ENCODE data around the gene PGS1. TPM values are rescaled to one million over a fixed set of nuclear protein-coding genes. Genes with fewer than 3 reads are reported as not detected.

The PGS1 gene
- total and polyA plus RNA-seq, 5 donors from 2014 or later = 29.6 to 50.1 (median 32.3) TPM

GRCh38 chr17:78401246-78401645 is 22.8 kb downstream of the PGS1 start:
- Histone ChIP-seq H3K27me3 (ENCODE audit: control insufficient read depth, insufficient read depth, low read length) (no peaks in the 10 kb centered on the region), H3K36me3 (ENCODE audit: control insufficient read depth, insufficient read depth, low read length) (peaks cover 90% of the 10 kb centered on the region), H3K27ac (ENCODE audit: insufficient read depth, low read length, poor library complexity, severe bottlenecking) (no peak overlapping the region), H3K4me3 (ENCODE audit: low read depth, low read length) (no peak overlapping the region), H3K4me1 (ENCODE audit: control insufficient read depth, insufficient read depth, low read length, poor library complexity, severe bottlenecking) (no peaks in the 10 kb centered on the region), H3K9me3 (ENCODE audit: control insufficient read depth in 2 of 2, low read length in 2 of 2) (no peaks in the 10 kb centered on the region)
- no peak for ATAC-seq (ENCODE audit: low read depth in 2 of 2)
- Mint-ChIP-seq H3K9me3 (no peaks in the 10 kb centered on the region), H3K4me1 (peaks cover 0 to 10% (median 6%) of the 10 kb centered on the region in 4 donors), H3K27me3 (no peaks in the 10 kb centered on the region), H3K4me3 (no peak overlapping the region), H3K27ac (no peak overlapping the region), H3K36me3 (peaks cover 65% of the 10 kb centered on the region)
- no peak for DNase-seq

GRCh38 chr17:78401891-78402290 is 23.4 kb downstream of the PGS1 start:
- Histone ChIP-seq H3K27me3 (ENCODE audit: control insufficient read depth, insufficient read depth, low read length) (no peaks in the 10 kb centered on the region), H3K9me3 (ENCODE audit: control insufficient read depth in 2 of 2, low read length in 2 of 2) (no peaks in the 10 kb centered on the region), H3K4me3 (ENCODE audit: low read depth, low read length) (no peak overlapping the region), H3K27ac (ENCODE audit: insufficient read depth, low read length, poor library complexity, severe bottlenecking) (no peak overlapping the region), H3K4me1 (ENCODE audit: control insufficient read depth, insufficient read depth, low read length, poor library complexity, severe bottlenecking) (no peaks in the 10 kb centered on the region), H3K36me3 (ENCODE audit: control insufficient read depth, insufficient read depth, low read length) (peaks cover 87% of the 10 kb centered on the region)
- ATAC-seq (ENCODE audit: low read depth in 2 of 2) (no peak), DNase-seq (no peak)
- Mint-ChIP-seq H3K4me3 (no peak overlapping the region), H3K9me3 (no peaks in the 10 kb centered on the region), H3K27ac (peak overlapping the region in 1 of 3 donors; percentile 40), H3K36me3 (peaks cover 60% of the 10 kb centered on the region), H3K27me3 (no peaks in the 10 kb centered on the region), H3K4me1 (peaks cover 0 to 14% (median 10%) of the 10 kb centered on the region in 4 donors)

- H3K27me3 ChIP-seq (ENCODE audit: control insufficient read depth, insufficient read depth, low read length) = no peaks in the 10 kb centered on the region
- no peaks in the 10 kb centered on the region for H3K27me3 Mint-ChIP-seq
- no peaks in the 10 kb centered on the region for H3K4me1 ChIP-seq (ENCODE audit: control insufficient read depth, insufficient read depth, low read length, poor library complexity, severe bottlenecking)
- H3K27ac Mint-ChIP-seq = no peak overlapping the region
- no peak overlapping the region for H3K4me3 ChIP-seq (ENCODE audit: low read depth, low read length)
- peaks cover 46% of the 10 kb centered on the region for H3K36me3 Mint-ChIP-seq
- DNase-seq (no peak), ATAC-seq (ENCODE audit: low read depth in 2 of 2) (no peak)
- H3K27ac ChIP-seq (ENCODE audit: insufficient read depth, low read length, poor library complexity, severe bottlenecking) = no peak overlapping the region
- no peaks in the 10 kb centered on the region for H3K9me3 Mint-ChIP-seq
- peaks cover 78% of the 10 kb centered on the region for H3K36me3 ChIP-seq (ENCODE audit: control insufficient read depth, insufficient read depth, low read length)
- H3K4me1 Mint-ChIP-seq = peaks cover 0 to 33% (median 16%) of the 10 kb centered on the region in 4 donors
- no peak overlapping the region for H3K4me3 Mint-ChIP-seq
- no peaks in the 10 kb centered on the region for H3K9me3 ChIP-seq (ENCODE audit: control insufficient read depth in 2 of 2, low read length in 2 of 2)
These were observed 25.4 kb downstream of the PGS1 start for GRCh38 chr17:78403822-78404221.

- no peak overlapping the region for H3K27ac ChIP-seq (ENCODE audit: insufficient read depth, low read length, poor library complexity, severe bottlenecking)
- Mint-ChIP-seq H3K27me3 (no peaks in the 10 kb centered on the region), H3K9me3 (no peaks in the 10 kb centered on the region), H3K27ac (peak overlapping the region in 1 of 3 donors; percentile 43), H3K4me1 (peaks cover 0 to 49% (median 26%) of the 10 kb centered on the region in 4 donors), H3K4me3 (no peak overlapping the region), H3K36me3 (peaks cover 34% of the 10 kb centered on the region)
- no peak overlapping the region for H3K4me3 ChIP-seq (ENCODE audit: low read depth, low read length)
- ATAC-seq (ENCODE audit: low read depth in 2 of 2) = no peak
- H3K4me1 ChIP-seq (ENCODE audit: control insufficient read depth, insufficient read depth, low read length, poor library complexity, severe bottlenecking) = no peaks in the 10 kb centered on the region
- H3K9me3 ChIP-seq (ENCODE audit: control insufficient read depth in 2 of 2, low read length in 2 of 2) = no peaks in the 10 kb centered on the region
- no peaks in the 10 kb centered on the region for H3K27me3 ChIP-seq (ENCODE audit: control insufficient read depth, insufficient read depth, low read length)
- no peak for DNase-seq
- H3K36me3 ChIP-seq (ENCODE audit: control insufficient read depth, insufficient read depth, low read length) = peaks cover 58% of the 10 kb centered on the region
These were observed 27.9 kb downstream of the PGS1 start for GRCh38 chr17:78406396-78406795.

GRCh38 chr17:78406920-78407319 is 28.5 kb downstream of the PGS1 start:
- H3K27ac Mint-ChIP-seq = no peak overlapping the region

GRCh38 chr17:78407387-78408000 is 29.0 kb downstream of the PGS1 start:
- Histone ChIP-seq H3K4me3 (ENCODE audit: low read depth, low read length) (no peak overlapping the region), H3K9me3 (ENCODE audit: control insufficient read depth in 2 of 2, low read length in 2 of 2) (no peaks in the 10 kb centered on the region), H3K4me1 (ENCODE audit: control insufficient read depth, insufficient read depth, low read length, poor library complexity, severe bottlenecking) (peaks cover 4% of the 10 kb centered on the region), H3K27me3 (ENCODE audit: control insufficient read depth, insufficient read depth, low read length) (no peaks in the 10 kb centered on the region), H3K27ac (ENCODE audit: insufficient read depth, low read length, poor library complexity, severe bottlenecking) (no peak overlapping the region), H3K36me3 (ENCODE audit: control insufficient read depth, insufficient read depth, low read length) (peaks cover 49% of the 10 kb centered on the region)
- H3K27me3 Mint-ChIP-seq = no peaks in the 10 kb centered on the region
- peak overlapping the region in 2 of 3 donors; percentile 88 for H3K27ac Mint-ChIP-seq
- no peaks in the 10 kb centered on the region for H3K9me3 Mint-ChIP-seq
- H3K4me3 Mint-ChIP-seq = no peak overlapping the region
- peaks cover 27% of the 10 kb centered on the region for H3K36me3 Mint-ChIP-seq
- ATAC-seq (ENCODE audit: low read depth in 2 of 2) = no peak
- DNase-seq = no peak
- peaks cover 0 to 58% (median 29%) of the 10 kb centered on the region in 4 donors for H3K4me1 Mint-ChIP-seq

More at GRCh38 chr17:78406920-78407319, 28.5 kb downstream of the PGS1 start:
- H3K4me3 ChIP-seq (ENCODE audit: low read depth, low read length) = no peak overlapping the region
- Mint-ChIP-seq H3K36me3 (peaks cover 28% of the 10 kb centered on the region), H3K4me3 (no peak overlapping the region), H3K4me1 (peaks cover 0 to 52% (median 24%) of the 10 kb centered on the region in 4 donors), H3K27me3 (no peaks in the 10 kb centered on the region), H3K9me3 (no peaks in the 10 kb centered on the region)
- no peaks in the 10 kb centered on the region for H3K9me3 ChIP-seq (ENCODE audit: control insufficient read depth in 2 of 2, low read length in 2 of 2)
- no peak overlapping the region for H3K27ac ChIP-seq (ENCODE audit: insufficient read depth, low read length, poor library complexity, severe bottlenecking)
- H3K36me3 ChIP-seq (ENCODE audit: control insufficient read depth, insufficient read depth, low read length) = peaks cover 53% of the 10 kb centered on the region
- ATAC-seq (ENCODE audit: low read depth in 2 of 2) = no peak
- H3K27me3 ChIP-seq (ENCODE audit: control insufficient read depth, insufficient read depth, low read length) = no peaks in the 10 kb centered on the region
- no peaks in the 10 kb centered on the region for H3K4me1 ChIP-seq (ENCODE audit: control insufficient read depth, insufficient read depth, low read length, poor library complexity, severe bottlenecking)
- DNase-seq = no peak

- Histone ChIP-seq H3K4me3 (ENCODE audit: low read depth, low read length) (no peak overlapping the region), H3K9me3 (ENCODE audit: control insufficient read depth in 2 of 2, low read length in 2 of 2) (no peaks in the 10 kb centered on the region), H3K4me1 (ENCODE audit: control insufficient read depth, insufficient read depth, low read length, poor library complexity, severe bottlenecking) (peaks cover 15% of the 10 kb centered on the region), H3K27ac (ENCODE audit: insufficient read depth, low read length, poor library complexity, severe bottlenecking) (no peak overlapping the region), H3K36me3 (ENCODE audit: control insufficient read depth, insufficient read depth, low read length) (peaks cover 38% of the 10 kb centered on the region), H3K27me3 (ENCODE audit: control insufficient read depth, insufficient read depth, low read length) (no peaks in the 10 kb centered on the region)
- no peaks in the 10 kb centered on the region for H3K27me3 Mint-ChIP-seq
- peaks cover 0 to 69% (median 40%) of the 10 kb centered on the region in 4 donors for H3K4me1 Mint-ChIP-seq
- peak overlapping the region in 1 of 4 donors; percentile 27 for H3K4me3 Mint-ChIP-seq
- H3K27ac Mint-ChIP-seq = peak overlapping the region in 2 of 3 donors; percentile 88
- DNase-seq = no peak
- ATAC-seq (ENCODE audit: low read depth in 2 of 2) = no peak
- H3K9me3 Mint-ChIP-seq = no peaks in the 10 kb centered on the region
- peaks cover 16% of the 10 kb centered on the region for H3K36me3 Mint-ChIP-seq
These were observed 30.1 kb downstream of the PGS1 start for GRCh38 chr17:78408476-78409050.
